Measurements from ENCODE around the gene TGFBR3. TPM values are rescaled to one million over a fixed set of nuclear protein-coding genes. Genes with fewer than 3 reads are reported as not detected.
A peak's percentile ranks its signal among the peaks of the same experiment; 100 is the strongest.

Gene TGFBR3
- total RNA-seq, 2 experiments from 2014 or later: 5.5 to 7.5 TPM

DNA sequence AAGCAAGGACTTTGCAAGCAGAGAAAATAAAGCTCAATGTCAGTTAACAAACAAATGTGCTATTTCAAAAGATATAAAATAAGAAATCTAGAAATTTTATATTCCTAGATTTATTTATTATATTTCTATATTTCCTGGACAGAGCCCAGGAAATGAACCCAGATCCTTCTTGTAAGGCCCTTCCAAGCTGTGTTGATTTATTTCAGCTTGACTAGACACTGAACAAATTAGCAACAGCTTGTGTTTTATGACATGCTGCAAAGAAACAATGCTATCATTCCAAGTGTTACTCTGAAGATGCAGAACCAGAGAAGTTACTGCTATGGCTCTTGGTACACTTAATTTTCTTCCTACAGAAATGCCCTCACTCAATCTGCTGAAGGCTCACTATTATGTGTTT, 6.2 kb downstream of the TGFBR3 start:
- Mint-ChIP-seq H3K36me3 (ENCODE audit: low read depth) (no peaks in the 10 kb centered on the region), H3K4me1 (ENCODE audit: low read depth) (peaks cover 70% of the 10 kb centered on the region), H3K27ac (no peak overlapping the region), H3K27me3 (peaks cover 5% of the 10 kb centered on the region), H3K4me3 (no peak overlapping the region), H3K9me3 (peaks cover 1% of the 10 kb centered on the region)
- no peak for DNase-seq
- TF ChIP-seq, protein P1, sequence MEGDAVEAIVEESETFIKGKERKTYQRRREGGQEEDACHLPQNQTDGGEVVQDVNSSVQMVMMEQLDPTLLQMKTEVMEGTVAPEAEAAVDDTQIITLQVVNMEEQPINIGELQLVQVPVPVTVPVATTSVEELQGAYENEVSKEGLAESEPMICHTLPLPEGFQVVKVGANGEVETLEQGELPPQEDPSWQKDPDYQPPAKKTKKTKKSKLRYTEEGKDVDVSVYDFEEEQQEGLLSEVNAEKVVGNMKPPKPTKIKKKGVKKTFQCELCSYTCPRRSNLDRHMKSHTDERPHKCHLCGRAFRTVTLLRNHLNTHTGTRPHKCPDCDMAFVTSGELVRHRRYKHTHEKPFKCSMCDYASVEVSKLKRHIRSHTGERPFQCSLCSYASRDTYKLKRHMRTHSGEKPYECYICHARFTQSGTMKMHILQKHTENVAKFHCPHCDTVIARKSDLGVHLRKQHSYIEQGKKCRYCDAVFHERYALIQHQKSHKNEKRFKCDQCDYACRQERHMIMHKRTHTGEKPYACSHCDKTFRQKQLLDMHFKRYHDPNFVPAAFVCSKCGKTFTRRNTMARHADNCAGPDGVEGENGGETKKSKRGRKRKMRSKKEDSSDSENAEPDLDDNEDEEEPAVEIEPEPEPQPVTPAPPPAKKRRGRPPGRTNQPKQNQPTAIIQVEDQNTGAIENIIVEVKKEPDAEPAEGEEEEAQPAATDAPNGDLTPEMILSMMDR (IDR thresholded peaks at IDR 0.05): no peak
- intact Hi-C loops (cut with micrococcal nuclease): loop anchor here (5.0 kb wide), 3 partner anchors 127 to 167 kb away; no protein-coding TSS in a partner anchor
- CTCF ChIA-PET: interaction anchor here (1.6 kb wide), 1 partner anchor 367 kb away, joined by 5 read pairs; no protein-coding TSS in a partner anchor
- POLR2A ChIA-PET: interaction anchor here (1.0 to 1.6 kb wide), 2 partner anchors 10 to 76 kb away, joined by 3 to 4 read pairs; no protein-coding TSS in a partner anchor
- no peak for ATAC-seq

DNA sequence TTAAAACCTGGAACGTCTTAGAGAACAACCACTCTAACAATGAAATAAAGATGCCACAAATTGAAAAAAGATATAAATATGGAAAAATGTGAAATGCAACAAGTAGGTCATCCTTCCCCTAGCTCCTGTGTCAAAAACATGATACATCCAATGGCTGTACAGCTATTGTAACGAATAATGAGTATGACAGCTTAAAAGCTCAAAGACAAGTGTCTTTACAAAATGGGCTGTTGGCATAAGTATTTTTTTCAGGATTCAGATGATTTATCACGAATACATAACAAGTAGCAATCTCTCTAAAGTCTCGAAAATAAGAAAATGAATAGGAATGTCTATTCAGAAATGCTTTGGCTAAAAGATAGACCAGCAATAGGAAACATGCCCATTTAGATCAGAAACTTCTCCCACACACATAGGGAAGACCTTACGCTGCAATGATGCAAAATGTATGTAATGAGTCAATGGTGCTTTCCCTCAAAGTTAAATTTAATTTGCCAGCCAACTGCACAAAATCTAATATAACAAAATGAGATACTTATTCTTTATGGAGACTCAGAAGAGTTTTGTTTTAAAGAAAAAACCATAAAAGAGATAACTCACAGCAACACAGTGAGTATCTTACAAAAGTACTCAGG, 8.3 kb downstream of the TGFBR3 start:
- peaks cover 1% of the 10 kb centered on the region for H3K9me3 Mint-ChIP-seq
- no peaks in the 10 kb centered on the region for H3K36me3 Mint-ChIP-seq (ENCODE audit: low read depth)
- ATAC-seq: peak; percentile 28
- POLR2A ChIA-PET: interaction anchor here (0.6 to 1.4 kb wide), 3 partner anchors 12 to 470 kb away, joined by 3 read pairs; no protein-coding TSS in a partner anchor
- H3K4me1 Mint-ChIP-seq (ENCODE audit: low read depth): peaks cover 62% of the 10 kb centered on the region
- intact Hi-C loops (cut with micrococcal nuclease): loop anchor here (2.0 to 5.0 kb wide), 3 partner anchors 73 to 165 kb away; no protein-coding TSS in a partner anchor
- H3K27ac Mint-ChIP-seq: peak overlapping the region; percentile 90
- TF ChIP-seq, protein P1 (IDR thresholded peaks at IDR 0.05): no peak
- CTCF ChIA-PET: interaction anchor here (0.8 to 1.3 kb wide), 4 partner anchors 9 to 376 kb away, joined by 3 to 7 read pairs (median 3); partner anchors contain the start of gene TGFBR3
- peak overlapping the region; percentile 68 for H3K4me3 Mint-ChIP-seq
- DNase-seq: no peak
- no peaks in the 10 kb centered on the region for H3K27me3 Mint-ChIP-seq

DNA sequence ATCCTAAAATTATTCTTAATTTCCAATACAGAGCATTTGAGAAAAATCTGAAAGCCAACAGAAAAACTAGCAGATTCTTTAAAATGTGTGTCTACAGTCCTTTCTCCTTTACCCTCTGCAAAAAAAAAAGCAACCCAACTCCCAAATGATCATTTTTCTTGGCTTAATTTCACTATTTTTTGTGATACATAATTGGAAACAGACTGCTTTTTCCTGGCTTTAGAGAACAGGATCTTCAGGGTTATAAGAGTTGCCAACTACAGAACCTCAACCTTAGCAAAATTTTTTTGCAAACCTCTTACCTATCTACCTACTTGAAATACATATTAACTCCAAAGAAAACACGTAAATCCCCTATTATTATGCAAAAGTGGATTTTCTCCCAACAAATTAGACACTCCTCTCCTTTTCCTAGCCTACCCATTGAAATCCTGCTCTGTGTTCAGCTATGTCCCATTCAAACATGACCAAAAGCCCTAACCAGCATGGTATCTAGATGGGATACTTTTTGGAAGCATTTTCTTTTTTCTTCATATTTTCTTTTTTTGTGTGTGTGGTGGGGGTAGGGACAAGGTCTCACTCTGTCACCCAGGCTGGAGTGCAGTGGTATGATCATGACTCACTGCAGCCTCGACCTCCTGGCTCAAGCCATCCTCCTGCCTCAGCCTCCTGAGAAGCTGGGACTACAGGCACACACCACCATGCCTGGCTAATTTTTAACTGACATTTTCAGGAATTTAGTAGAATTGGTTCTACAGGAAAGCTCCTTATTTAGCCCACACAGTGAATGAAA, 9.0 kb downstream of the TGFBR3 start:
- peak; percentile 45 for DNase-seq
- H3K36me3 Mint-ChIP-seq (ENCODE audit: low read depth): no peaks in the 10 kb centered on the region
- intact Hi-C loops (cut with micrococcal nuclease): loop anchor here (2.0 to 5.0 kb wide), 3 partner anchors 72 to 165 kb away; no protein-coding TSS in a partner anchor
- TF ChIP-seq, protein P1 (IDR thresholded peaks at IDR 0.05): no peak
- ATAC-seq: no peak
- peaks cover 68% of the 10 kb centered on the region for H3K4me1 Mint-ChIP-seq (ENCODE audit: low read depth)
- ChIA-PET POLR2A (interaction anchor here (0.6 to 1.4 kb wide), 4 partner anchors 12 to 532 kb away, joined by 3 read pairs; no protein-coding TSS in a partner anchor), CTCF (interaction anchor here (0.8 to 1.3 kb wide), 4 partner anchors 9 to 375 kb away, joined by 3 to 7 read pairs (median 3); partner anchors contain the start of gene TGFBR3)
- peaks cover 1% of the 10 kb centered on the region for H3K9me3 Mint-ChIP-seq
- H3K27me3 Mint-ChIP-seq: no peaks in the 10 kb centered on the region
- peak overlapping the region; percentile 90 for H3K27ac Mint-ChIP-seq
- H3K4me3 Mint-ChIP-seq: peak overlapping the region; percentile 68

GRCh38 chr1:91876040-91876470, 9.9 kb downstream of the TGFBR3 start:
- H3K36me3 Mint-ChIP-seq (ENCODE audit: low read depth): no peaks in the 10 kb centered on the region
- peak; percentile 80 for DNase-seq
- no peak overlapping the region for H3K4me3 Mint-ChIP-seq
- H3K4me1 Mint-ChIP-seq (ENCODE audit: low read depth): peaks cover 74% of the 10 kb centered on the region
- TF ChIP-seq, protein P1 (IDR thresholded peaks at IDR 0.05): no peak
- peak; percentile 82 for ATAC-seq
- peak overlapping the region; percentile 90 for H3K27ac Mint-ChIP-seq
- CTCF ChIA-PET: interaction anchor here (1.3 to 1.7 kb wide), 3 partner anchors 10 to 64 kb away, joined by 3 to 4 read pairs (median 4); partner anchors contain the start of gene TGFBR3
- H3K27me3 Mint-ChIP-seq: no peaks in the 10 kb centered on the region
- H3K9me3 Mint-ChIP-seq: peaks cover 1% of the 10 kb centered on the region
- POLR2A ChIA-PET: interaction anchor here (1.1 to 1.3 kb wide), 2 partner anchors 29 to 71 kb away, joined by 3 read pairs; no protein-coding TSS in a partner anchor
- intact Hi-C loops (cut with micrococcal nuclease): loop anchor here (2.0 to 5.0 kb wide), 3 partner anchors 71 to 164 kb away; no protein-coding TSS in a partner anchor

Data from activated CD8-positive, alpha-beta T cell treated with anti-CD3 and anti-CD28 coated beads for 36 hours (primary cell).